ELR (cell line): Measurements from ENCODE around the gene MET.
A peak's percentile ranks its signal among the peaks of the same experiment; 100 is the strongest.
"Not testable (repeated sequence)": the region's sequence is repeated elsewhere in the genome, so short reads cannot be mapped to it uniquely, and the experiment has no call there.

Source experiments
- DNase-seq: peaks from one replicate; pipeline ENCODE4 v3.0.0-alpha.2; 2015; ENCODE audit warnings: low read depth

MET gene

DNA sequence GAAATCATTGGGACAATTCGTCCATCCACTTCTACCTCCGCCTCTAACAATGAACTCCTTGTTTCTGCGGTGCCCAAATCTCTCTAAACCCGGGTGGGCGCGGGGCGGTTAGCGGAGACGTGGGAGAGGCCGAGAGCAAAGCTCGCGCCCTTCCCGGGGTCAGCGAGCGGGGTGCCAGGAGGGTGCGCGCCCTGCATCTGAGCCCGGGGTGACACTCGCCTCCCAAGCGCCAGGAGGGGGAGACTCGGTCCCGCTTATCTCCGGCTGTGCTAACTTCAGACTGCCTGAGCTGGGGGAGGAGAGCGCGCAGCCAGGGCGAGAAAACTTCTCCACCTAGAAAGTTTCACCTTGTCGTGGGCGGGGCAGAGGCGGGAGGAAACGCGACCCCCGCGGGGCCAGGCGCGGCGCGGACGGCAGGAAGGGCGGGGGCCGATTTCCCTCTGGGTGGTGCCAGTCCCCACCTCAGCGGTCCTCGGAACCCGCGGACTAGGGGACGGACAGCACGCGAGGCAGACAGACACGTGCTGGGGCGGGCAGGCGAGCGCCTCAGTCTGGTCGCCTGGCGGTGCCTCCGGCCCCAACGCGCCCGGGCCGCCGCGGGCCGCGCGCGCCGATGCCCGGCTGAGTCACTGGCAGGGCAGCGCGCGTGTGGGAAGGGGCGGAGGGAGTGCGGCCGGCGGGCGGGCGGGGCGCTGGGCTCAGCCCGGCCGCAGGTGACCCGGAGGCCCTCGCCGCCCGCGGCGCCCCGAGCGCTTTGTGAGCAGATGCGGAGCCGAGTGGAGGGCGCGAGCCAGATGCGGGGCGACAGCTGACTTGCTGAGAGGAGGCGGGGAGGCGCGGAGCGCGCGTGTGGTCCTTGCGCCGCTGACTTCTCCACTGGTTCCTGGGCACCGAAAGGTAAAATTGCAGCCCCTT is at the start of gene MET:
TSS of gene MET (plus strand) at position 516 of the 915 bp plus-strand sequence. CDS start 26,889 bp downstream, outside the sequence.
- DNase-seq, result peak; percentile 90

DNA sequence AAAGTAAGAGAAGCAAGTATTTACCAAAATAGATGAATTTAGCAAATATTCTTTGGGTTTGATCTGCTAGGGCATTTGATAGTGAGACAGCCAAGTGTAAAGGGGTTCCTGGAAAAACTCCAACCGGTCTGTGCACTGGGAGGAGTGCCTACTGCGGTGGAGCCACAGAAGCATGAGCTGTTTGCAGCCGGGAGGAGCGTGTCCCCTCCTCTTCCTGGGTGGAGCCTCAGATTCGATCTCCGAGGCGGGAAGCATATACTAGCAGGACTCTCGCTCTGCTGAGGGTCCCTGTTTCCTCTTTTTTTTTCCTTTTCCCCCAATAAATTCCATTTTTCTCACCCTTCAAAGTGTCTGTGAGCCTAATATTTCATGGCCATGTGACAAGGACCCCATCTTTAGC is 45.1 kb upstream of the MET start:
- DNase-seq, result no peak

- DNase-seq, result peak; percentile 49
These were observed 42.9 kb upstream of the MET start for GRCh38 chr7:116629051-116629463.

DNA sequence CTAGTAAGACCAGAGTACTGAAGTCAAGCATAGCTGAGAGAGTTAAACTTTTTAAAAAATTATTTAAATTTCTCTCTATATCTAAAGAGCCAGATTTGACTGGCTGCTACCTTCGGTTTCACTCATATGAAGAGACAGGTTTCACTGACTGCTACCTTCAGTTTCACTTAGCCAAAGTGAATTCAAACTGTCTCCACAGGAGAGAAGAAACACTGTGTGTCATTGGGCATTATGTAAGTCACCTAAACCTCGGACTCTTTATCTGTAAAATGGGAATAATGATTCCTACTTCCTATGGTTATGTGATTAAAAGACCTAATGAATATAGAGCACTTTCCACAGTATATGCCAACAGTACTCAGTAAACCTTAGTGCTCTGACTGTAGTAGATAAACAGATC is 41.6 kb upstream of the MET start:
- DNase-seq, result no peak

DNA sequence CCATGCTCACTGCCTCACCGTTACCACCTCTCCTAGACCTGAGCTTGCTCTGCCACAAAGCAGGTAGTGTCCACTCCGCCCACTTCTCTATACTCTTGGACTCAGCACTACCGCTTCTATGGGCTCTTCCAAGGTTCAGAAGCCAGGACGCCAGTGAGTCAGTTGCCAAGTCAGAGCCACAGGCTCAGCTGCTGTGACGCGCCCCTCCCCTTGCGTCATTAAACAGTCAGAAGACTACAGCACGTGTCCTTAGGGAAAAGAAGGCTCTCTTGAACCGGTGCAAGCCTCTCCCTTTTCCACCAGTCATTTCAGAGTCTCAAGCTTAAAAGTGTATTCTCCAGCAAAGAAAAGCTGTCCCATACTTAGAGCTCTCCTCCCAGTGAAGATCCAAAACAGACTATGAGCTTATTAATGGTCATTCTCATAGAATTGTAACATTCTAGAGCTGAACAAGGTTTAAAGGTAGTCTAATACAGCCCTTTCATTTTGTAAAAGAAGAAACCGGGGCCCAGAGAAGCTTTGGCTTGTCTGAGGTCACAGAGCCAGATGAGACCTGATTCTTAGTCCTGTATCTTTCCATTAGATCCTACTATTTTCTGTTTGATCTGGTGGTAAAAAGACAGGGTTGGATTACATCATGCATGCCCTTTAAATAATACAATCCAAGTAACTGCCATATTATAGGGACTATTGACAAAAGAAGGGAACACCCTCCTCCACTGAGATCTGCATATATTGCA is 40.9 kb upstream of the MET start:
- DNase-seq, result peak; percentile 89

DNA sequence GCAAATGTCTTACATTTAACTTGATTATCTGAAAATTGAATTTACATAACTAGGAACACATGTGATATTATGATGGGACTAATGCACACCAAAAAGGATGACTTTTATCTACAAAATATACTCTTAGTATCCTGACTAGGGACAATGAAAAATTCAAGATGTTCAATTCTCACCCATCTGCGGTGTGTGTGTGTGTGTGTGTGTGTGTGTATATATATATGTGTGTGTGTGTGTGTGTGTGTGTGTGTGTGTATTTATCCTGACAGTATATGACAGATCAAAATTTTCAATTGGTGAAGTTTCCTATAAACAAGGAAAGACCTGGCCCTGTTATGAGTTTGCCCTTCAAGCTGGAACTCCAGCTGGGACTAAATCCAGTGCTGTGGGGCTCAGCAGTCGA is 40.3 kb upstream of the MET start:
- DNase-seq, result no peak

DNA sequence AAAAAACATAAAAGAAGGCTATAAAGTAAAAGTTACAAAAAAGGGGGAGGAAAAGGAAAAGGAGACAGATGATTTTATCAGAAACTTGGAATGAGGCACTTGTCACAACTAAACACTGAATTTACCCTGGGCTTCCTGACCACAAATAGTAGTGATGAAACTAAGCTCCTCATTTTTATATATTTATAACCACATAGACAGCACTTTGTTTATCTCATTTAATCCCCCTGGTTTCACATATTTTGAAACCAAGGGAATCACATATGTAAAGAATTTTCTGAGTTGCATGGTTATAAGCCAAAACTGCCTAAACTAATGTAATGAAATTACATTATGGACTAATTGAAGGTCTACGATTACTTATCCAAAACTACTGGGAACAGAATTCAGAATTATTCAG is 39.6 kb upstream of the MET start:
- peak; percentile 36 for DNase-seq

- peak; percentile 55 for DNase-seq
These were observed 38.6 kb upstream of the MET start for GRCh38 chr7:116633131-116633988.

- no peak for DNase-seq
These were observed 35.0 kb upstream of the MET start for GRCh38 chr7:116636997-116637396.

- DNase-seq, result not testable (repeated sequence)
These were observed 33.4 kb upstream of the MET start for GRCh38 chr7:116638592-116638991.

DNA sequence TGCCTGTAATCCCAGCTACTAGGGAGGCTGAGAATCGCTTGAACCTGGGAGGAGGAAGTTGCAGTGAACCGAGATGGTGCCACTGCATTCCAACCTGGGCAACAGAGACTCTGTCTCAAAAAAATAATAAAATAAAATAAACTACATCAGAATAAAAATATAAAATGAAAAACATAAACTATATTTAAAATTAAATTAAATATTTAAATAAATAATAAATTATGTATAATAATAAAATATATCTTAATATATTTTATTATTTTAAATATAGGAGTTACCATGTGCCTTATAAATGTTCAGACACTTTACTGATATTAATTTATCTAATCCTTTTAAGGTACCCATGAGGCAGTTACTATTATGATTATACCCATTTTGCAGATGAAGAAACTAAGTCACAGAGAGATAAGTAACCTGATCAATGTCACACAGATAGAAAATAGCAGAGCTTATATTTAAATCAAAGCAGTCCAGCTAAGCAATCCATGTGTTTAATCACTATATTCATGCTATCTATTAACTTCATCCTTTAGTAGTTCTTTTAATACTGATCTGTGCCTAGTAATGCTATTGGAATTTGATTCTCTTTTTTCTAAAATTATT is 30.3 kb upstream of the MET start:
- DNase-seq, result no peak

DNA sequence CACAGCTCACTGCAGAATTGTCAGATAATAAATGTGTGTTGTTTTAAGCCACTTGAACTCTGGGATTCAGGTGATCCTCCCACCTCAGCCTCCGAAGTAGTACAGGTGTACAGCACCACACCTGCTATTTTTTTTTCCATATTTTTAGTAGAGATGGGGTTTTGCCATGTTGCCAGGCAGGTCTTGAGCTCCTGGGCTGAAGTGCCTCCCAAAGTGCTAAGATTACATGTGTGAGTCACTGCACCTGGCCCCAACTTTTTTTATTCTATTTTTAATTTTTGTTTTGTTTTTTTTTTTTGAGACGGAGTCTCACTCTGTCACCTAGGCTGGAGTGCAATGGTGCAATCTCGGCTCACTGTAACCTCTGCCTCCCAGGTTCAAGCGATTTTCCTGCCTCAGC is 28.8 kb upstream of the MET start:
- DNase-seq, result not testable (repeated sequence)

GRCh38 chr7:116644628-116645027 is 27.4 kb upstream of the MET start:
- no peak for DNase-seq

DNA sequence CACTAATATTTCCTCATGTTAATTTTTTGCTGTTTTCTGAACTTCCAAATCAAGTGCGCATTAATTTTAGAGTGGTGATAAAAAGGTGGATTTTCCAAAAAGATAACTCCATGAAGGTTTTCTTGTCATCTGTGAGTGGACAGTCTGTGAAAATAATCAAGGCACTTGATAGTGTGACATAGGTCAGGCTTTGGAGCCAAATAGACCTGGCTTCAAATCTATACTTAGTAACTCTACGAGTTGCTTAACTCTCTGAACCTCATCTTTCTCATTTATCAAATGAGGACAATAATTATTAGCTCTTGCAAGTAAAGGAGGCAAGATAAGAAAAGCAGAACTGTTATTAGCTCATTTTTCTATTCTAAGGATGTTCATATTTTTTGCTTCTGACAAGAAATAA is 24.7 kb upstream of the MET start:
- no peak for DNase-seq

GRCh38 chr7:116647861-116648260 is 24.1 kb upstream of the MET start:
- no peak for DNase-seq

DNA sequence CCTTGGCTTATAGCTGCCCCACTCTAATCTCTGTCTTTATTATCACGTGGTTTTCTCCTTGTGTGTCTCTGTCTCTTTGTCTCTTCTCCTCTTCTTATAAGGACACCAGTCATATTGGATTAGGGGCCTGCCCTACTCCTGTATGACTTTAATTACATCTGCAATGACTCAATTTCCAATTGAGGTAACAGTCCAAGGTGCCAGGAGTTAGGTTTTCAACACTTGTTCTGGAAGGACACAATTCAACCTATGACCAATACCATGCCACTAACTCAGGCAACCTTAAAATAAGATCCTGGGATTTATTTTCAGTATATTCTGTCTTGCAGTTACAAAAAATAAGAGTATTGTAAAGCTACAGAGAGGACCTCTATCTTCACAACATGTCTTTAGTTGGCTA is 21.6 kb upstream of the MET start:
- DNase-seq, result no peak

GRCh38 chr7:116652793-116653192 is 19.2 kb upstream of the MET start:
- DNase-seq, result peak; percentile 72

- DNase-seq, result peak; percentile 85
These were observed 18.8 kb upstream of the MET start for GRCh38 chr7:116653204-116653603.

- DNase-seq, result no peak
These were observed 18.4 kb upstream of the MET start for GRCh38 chr7:116653646-116654045.

- not testable (repeated sequence) for DNase-seq
These were observed 12.7 kb upstream of the MET start for GRCh38 chr7:116659248-116659647.

GRCh38 chr7:116661865-116662264 is 10.1 kb upstream of the MET start:
- DNase-seq, result no peak

DNA sequence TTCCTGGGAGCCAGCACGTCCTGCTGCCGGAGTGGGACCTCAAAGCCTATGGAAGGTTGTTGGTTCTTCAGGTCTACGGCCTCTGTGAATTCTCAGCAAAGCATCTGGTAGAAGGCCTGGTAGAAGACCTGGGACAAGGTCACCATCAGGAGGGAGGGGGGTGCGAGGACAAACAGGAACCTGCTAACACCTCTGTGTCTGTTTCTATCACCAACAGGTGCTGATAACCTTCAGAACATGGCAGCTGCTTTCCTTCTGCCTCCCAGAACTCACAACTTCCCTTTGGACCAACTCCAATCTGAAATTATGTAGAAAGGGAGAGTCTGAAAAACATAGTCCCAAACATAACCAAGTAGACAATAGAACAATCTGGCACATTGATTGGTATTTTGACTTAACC is 8.3 kb upstream of the MET start:
- no peak for DNase-seq
